Nephron progenitor cell (in vitro differentiated cells): Measurements from ENCODE around the gene ABCA3.
"Not testable (repeated sequence)": the region's sequence is repeated elsewhere in the genome, so short reads cannot be mapped to it uniquely, and the experiment has no call there.

Experiments used
- DNase-seq: peaks from one replicate; pipeline ENCODE4 v3.0.0; 2021
- H3K27ac Mint-ChIP-seq: 2 replicates; pipeline ENCODE4 v1.8.0; 2021; ENCODE audit warnings: mild to moderate bottlenecking, moderate library complexity, mixed read lengths
- H3K27me3 Mint-ChIP-seq: 2 replicates; pipeline ENCODE4 v1.8.0; 2021; ENCODE audit warnings: mild to moderate bottlenecking, low read depth, mixed read lengths; ENCODE audit not compliant: poor library complexity
- H3K36me3 Mint-ChIP-seq: 2 replicates; pipeline ENCODE4 v1.8.0; 2021; ENCODE audit warnings: low read depth, mixed read lengths
- H3K4me1 Mint-ChIP-seq: 2 replicates; pipeline ENCODE4 v1.8.0; 2021; ENCODE audit warnings: mixed read lengths
- H3K4me3 Mint-ChIP-seq: 2 replicates; pipeline ENCODE4 v1.8.0; 2021; ENCODE audit warnings: mild to moderate bottlenecking, moderate library complexity, mixed read lengths
- H3K9me3 Mint-ChIP-seq: 2 replicates; pipeline ENCODE4 v1.8.0; 2021; ENCODE audit warnings: mild to moderate bottlenecking, moderate library complexity, mixed read lengths
- TF ChIP-seq, protein P1 (sequence below): fragments of 200-600 bp; sonication (generic); IDR thresholded peaks from 2 replicates; pipeline ENCODE4 v1.5.0; 2021; ENCODE audit warnings: antibody characterized with exemption

Gene ABCA3

GRCh38 chr16:2242598-2242997, 97.9 kb downstream of the ABCA3 start:
- Mint-ChIP-seq H3K36me3 (peaks cover 25% of the 10 kb centered on the region), H3K4me3 (no peak overlapping the region), H3K9me3 (no peaks in the 10 kb centered on the region), H3K27ac (no peak overlapping the region), H3K27me3 (peaks cover 16% of the 10 kb centered on the region), H3K4me1 (no peaks in the 10 kb centered on the region)
- no peak for DNase-seq
- TF ChIP-seq, protein P1, sequence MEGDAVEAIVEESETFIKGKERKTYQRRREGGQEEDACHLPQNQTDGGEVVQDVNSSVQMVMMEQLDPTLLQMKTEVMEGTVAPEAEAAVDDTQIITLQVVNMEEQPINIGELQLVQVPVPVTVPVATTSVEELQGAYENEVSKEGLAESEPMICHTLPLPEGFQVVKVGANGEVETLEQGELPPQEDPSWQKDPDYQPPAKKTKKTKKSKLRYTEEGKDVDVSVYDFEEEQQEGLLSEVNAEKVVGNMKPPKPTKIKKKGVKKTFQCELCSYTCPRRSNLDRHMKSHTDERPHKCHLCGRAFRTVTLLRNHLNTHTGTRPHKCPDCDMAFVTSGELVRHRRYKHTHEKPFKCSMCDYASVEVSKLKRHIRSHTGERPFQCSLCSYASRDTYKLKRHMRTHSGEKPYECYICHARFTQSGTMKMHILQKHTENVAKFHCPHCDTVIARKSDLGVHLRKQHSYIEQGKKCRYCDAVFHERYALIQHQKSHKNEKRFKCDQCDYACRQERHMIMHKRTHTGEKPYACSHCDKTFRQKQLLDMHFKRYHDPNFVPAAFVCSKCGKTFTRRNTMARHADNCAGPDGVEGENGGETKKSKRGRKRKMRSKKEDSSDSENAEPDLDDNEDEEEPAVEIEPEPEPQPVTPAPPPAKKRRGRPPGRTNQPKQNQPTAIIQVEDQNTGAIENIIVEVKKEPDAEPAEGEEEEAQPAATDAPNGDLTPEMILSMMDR, result no peak

DNA sequence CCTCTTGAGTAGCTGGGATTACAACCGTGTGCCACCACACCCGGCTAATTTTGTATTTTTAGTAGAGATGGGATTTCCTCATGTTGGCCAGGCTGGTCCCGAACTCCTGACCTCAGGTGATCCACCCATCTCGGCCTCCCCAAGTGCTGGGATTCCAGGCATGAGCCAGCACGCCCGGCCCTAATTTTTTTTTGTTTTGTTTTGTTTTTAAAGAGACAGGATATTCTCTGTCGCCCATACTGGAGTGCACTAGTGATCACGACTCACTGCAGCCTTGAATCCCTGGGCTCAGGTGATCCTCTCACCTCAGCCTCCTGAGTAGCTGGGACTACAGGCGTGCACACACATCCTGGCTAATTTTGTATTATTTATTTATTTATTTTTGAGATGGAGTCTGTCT, 100.2 kb downstream of the ABCA3 start:
- DNase-seq, H3K27ac Mint-ChIP-seq, H3K9me3 Mint-ChIP-seq, H3K4me1 Mint-ChIP-seq, H3K4me3 Mint-ChIP-seq: not testable (repeated sequence)
- Mint-ChIP-seq H3K36me3 (peaks cover 16% of the 10 kb centered on the region), H3K27me3 (peaks cover 32% of the 10 kb centered on the region)

DNA sequence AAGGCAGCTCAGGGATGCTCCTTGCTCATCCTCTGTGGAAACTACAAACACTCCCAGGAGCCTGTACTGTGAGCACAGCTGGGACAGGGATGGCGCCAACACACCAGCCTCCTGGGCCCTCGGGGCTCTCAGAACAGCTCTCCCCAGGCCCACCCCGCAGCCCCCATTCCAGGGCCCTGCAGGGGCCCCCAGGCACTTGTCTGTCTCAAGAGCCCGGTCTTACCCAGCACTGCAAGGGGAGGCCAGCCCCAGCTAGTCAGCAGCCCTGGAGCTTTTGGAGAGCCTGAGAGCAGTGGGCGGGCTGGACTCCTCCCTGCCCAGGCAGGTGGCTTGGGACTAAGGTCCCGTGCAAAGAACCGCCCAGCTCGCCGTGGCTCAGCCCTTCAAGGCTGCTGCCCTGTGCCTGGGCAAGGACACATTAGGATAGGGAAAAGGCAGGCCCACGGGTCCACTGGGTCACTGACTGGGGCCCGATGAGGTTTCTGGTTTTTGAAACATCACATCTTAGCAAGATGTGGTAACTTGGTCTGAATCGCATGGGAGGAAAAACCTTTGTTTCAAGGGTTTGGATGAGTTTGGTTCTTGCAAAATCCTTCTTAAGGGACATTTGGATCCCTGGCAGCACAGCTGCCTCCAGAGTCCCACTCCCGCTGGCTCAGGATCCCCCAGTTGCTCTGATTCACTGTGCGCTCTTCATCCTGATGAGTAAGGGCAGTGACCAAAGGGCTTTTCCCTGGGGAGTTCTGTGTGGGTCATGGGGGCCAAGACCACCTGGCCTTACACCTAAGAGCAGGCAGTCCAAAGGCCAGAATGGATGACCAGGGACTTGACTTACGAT, 101.5 kb downstream of the ABCA3 start:
- TF ChIP-seq, protein P1, result no peak
- no peak for DNase-seq
- Mint-ChIP-seq H3K27ac (no peak overlapping the region), H3K36me3 (peaks cover 14% of the 10 kb centered on the region), H3K4me1 (no peaks in the 10 kb centered on the region), H3K9me3 (no peaks in the 10 kb centered on the region), H3K27me3 (peaks cover 33% of the 10 kb centered on the region), H3K4me3 (no peak overlapping the region)

DNA sequence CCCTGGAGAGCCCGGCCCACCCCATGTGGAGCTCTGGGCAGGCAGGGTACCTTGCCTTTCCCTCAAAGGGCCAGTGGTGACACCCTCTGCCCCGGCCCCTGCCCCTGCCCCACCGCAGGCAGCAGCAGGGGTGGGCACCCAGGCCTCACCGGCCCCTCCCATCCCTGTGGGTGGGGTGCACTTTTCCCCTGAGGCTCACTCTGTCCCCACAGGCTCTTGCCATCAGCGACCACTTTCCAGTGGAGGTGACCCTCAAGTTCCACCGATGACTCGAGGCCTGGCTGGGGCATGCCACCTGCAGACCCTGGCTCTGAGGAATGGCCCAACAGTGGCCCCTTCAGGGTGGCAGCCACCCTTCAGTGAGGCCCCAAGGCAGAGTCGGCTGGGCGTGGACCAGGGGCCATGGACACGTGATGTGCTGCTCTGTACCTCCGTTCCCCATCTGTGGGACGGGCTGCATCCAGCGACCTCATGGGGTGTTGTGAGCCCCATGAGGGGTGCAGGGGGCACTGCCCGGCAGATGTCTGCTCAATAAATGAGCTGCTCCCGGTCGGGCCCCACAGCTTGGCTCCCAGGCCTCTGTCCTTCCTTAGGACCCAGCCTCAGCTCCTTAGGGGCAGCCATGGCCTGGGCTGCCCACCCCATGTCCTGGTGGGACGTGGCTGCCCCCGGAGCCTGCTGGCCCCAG, 102.2 kb downstream of the ABCA3 start:
- TF ChIP-seq, protein P1, result no peak
- H3K9me3 Mint-ChIP-seq, result no peaks in the 10 kb centered on the region
- H3K27me3 Mint-ChIP-seq, result peaks cover 33% of the 10 kb centered on the region
- no peaks in the 10 kb centered on the region for H3K4me1 Mint-ChIP-seq
- H3K36me3 Mint-ChIP-seq, result peaks cover 14% of the 10 kb centered on the region
- H3K4me3 Mint-ChIP-seq, result no peak overlapping the region
- no peak for DNase-seq
- no peak overlapping the region for H3K27ac Mint-ChIP-seq

DNA sequence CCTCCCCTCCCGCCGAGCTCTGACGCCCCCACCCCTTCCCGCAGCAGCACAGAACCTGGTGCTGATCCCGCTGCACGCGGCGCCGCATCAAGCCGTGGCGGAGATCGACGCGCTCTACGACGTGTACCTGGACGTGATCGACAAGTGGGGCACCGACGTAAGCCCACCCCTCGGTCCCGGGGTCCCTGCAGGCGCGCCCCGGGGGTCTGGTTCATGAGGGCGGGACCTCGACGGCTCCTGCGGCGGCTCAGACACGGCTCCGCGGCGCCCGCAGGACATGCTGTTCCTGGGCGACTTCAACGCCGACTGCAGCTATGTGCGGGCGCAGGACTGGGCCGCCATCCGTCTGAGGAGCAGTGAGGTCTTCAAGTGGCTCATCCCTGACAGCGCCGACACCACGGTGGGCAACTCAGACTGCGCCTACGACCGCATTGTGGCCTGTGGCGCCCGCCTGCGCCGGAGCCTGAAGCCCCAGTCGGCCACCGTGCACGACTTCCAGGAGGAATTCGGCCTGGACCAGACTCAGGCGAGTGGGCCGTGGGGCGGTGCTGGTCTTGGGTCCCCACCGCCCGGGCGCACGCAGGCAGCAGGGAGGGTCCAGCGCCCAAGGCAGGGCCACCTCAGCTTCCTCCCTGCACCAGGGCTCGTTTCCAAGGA, 102.9 kb downstream of the ABCA3 start:
- peaks cover 33% of the 10 kb centered on the region for H3K27me3 Mint-ChIP-seq
- no peaks in the 10 kb centered on the region for H3K4me1 Mint-ChIP-seq
- peaks cover 14% of the 10 kb centered on the region for H3K36me3 Mint-ChIP-seq
- H3K27ac Mint-ChIP-seq, result no peak overlapping the region
- TF ChIP-seq, protein P1, result no peak
- DNase-seq, result peak; percentile 28
- H3K9me3 Mint-ChIP-seq, result no peaks in the 10 kb centered on the region
- no peak overlapping the region for H3K4me3 Mint-ChIP-seq

- DNase-seq, result no peak
- H3K36me3 Mint-ChIP-seq, result peaks cover 8% of the 10 kb centered on the region
- TF ChIP-seq, protein P1, result no peak
- no peak overlapping the region for H3K27ac Mint-ChIP-seq
- H3K4me3 Mint-ChIP-seq, result peak overlapping the region; percentile 54
- H3K9me3 Mint-ChIP-seq, result no peaks in the 10 kb centered on the region
- peaks cover 33% of the 10 kb centered on the region for H3K27me3 Mint-ChIP-seq
- H3K4me1 Mint-ChIP-seq, result no peaks in the 10 kb centered on the region
Measured at GRCh38 chr16:2237102-2237482, 103.4 kb downstream of the ABCA3 start.
